Activated T-cell treated with anti-CD3 and anti-CD28 coated beads for 48 hours (primary cell): ENCODE results near the gene SLC49A4.
"Not testable (repeated sequence)": the region's sequence is repeated elsewhere in the genome, so short reads cannot be mapped to it uniquely, and the experiment has no call there.

ENCODE experiments used
- DNase-seq: peaks from one replicate; pipeline ENCODE4 v3.0.0-alpha.2; 2020; ENCODE audit warnings: low read depth

SLC49A4 gene

GRCh38 chr3:122794779-122795673 lies at the start of gene SLC49A4:
Gene SLC49A4, plus strand, starts transcription at chr3:122795069. Its CDS starts 124 bp downstream, at chr3:122795193.
- DNase-seq, result peak; percentile 69

- no peak for DNase-seq
Observed at GRCh38 chr3:122745369-122746021, 49.4 kb upstream of the SLC49A4 start.

- DNase-seq, result not testable (repeated sequence)
Observed at GRCh38 chr3:122747295-122747694, 47.6 kb upstream of the SLC49A4 start.

GRCh38 chr3:122748347-122748746 lies 46.5 kb upstream of the SLC49A4 start:
- DNase-seq, result no peak

- DNase-seq, result no peak
Observed at GRCh38 chr3:122754929-122755328, 39.9 kb upstream of the SLC49A4 start.

- no peak for DNase-seq
Observed at GRCh38 chr3:122755491-122755890, 39.4 kb upstream of the SLC49A4 start.

- no peak for DNase-seq
Observed at GRCh38 chr3:122758877-122759560, 35.9 kb upstream of the SLC49A4 start.

GRCh38 chr3:122760453-122761271 lies 34.2 kb upstream of the SLC49A4 start:
- DNase-seq, result no peak

GRCh38 chr3:122766430-122766829 lies 28.4 kb upstream of the SLC49A4 start:
- no peak for DNase-seq

GRCh38 chr3:122767540-122768372 lies 27.1 kb upstream of the SLC49A4 start:
- DNase-seq, result no peak

- DNase-seq, result no peak
Observed at GRCh38 chr3:122770521-122771202, 24.2 kb upstream of the SLC49A4 start.

- DNase-seq, result no peak
Observed at GRCh38 chr3:122772827-122773226, 22.0 kb upstream of the SLC49A4 start.

- no peak for DNase-seq
Observed at GRCh38 chr3:122773944-122774509, 20.8 kb upstream of the SLC49A4 start.

GRCh38 chr3:122774564-122774963 lies 20.3 kb upstream of the SLC49A4 start:
- DNase-seq, result no peak

GRCh38 chr3:122776675-122777468 lies 18.0 kb upstream of the SLC49A4 start:
- DNase-seq, result no peak

- no peak for DNase-seq
Observed at GRCh38 chr3:122777563-122777962, 17.3 kb upstream of the SLC49A4 start.

- no peak for DNase-seq
Observed at GRCh38 chr3:122782804-122783203, 12.1 kb upstream of the SLC49A4 start.

GRCh38 chr3:122784436-122784835 lies 10.4 kb upstream of the SLC49A4 start:
- no peak for DNase-seq

- no peak for DNase-seq
Observed at GRCh38 chr3:122785231-122785630, 9.6 kb upstream of the SLC49A4 start.
